HEK293T (cell line): Measurements from ENCODE around the gene IRF8.

Experiments
- BHLHE40 ChIP-seq: fragments of 450-650 bp; IDR thresholded peaks from 2 replicates; pipeline ENCODE4 v1.6.1; 2016; ENCODE audit warnings: mild to moderate bottlenecking, moderate library complexity, borderline replicate concordance
- CTBP1 ChIP-seq: fragments of 450-650 bp; IDR thresholded peaks from 2 replicates; pipeline ENCODE4 v1.6.1; 2016; ENCODE audit warnings: borderline replicate concordance
- FOXA1 ChIP-seq: fragments of 450-650 bp; IDR thresholded peaks from 2 replicates; pipeline ENCODE4 v1.6.1; 2016; ENCODE audit warnings: mild to moderate bottlenecking
- FOXK2 ChIP-seq: fragments of 450-650 bp; IDR thresholded peaks from 2 replicates; pipeline ENCODE4 v1.6.1; 2016; ENCODE audit warnings: mild to moderate bottlenecking
- L3MBTL2 ChIP-seq: fragments of 450-650 bp; conservative IDR thresholded peaks from 2 replicates; pipeline ENCODE4 v1.6.1; 2016; ENCODE audit warnings: mild to moderate bottlenecking
- LEF1 ChIP-seq: fragments of 450-650 bp; IDR thresholded peaks from 2 replicates; pipeline ENCODE4 v1.6.1; 2017; ENCODE audit warnings: mild to moderate bottlenecking, borderline replicate concordance
- NFRKB ChIP-seq: fragments of 450-650 bp; IDR thresholded peaks from 2 replicates; pipeline ENCODE4 v1.6.1; 2016; ENCODE audit warnings: mild to moderate bottlenecking, moderate library complexity
- SP1 ChIP-seq: fragments of 450-650 bp; IDR thresholded peaks from 2 replicates; pipeline ENCODE4 v1.6.1; 2017
- TARDBP ChIP-seq: fragments of 450-650 bp; IDR thresholded peaks from 2 replicates; pipeline ENCODE4 v1.6.1; 2016
- ZNF384 ChIP-seq: fragments of 450-650 bp; IDR thresholded peaks from 2 replicates; pipeline ENCODE4 v1.6.1; 2016
- TF ChIP-seq, protein P1 (sequence below): fragments of 450-650 bp; IDR thresholded peaks from 2 replicates; pipeline ENCODE4 v1.6.1; 2016

DNA sequence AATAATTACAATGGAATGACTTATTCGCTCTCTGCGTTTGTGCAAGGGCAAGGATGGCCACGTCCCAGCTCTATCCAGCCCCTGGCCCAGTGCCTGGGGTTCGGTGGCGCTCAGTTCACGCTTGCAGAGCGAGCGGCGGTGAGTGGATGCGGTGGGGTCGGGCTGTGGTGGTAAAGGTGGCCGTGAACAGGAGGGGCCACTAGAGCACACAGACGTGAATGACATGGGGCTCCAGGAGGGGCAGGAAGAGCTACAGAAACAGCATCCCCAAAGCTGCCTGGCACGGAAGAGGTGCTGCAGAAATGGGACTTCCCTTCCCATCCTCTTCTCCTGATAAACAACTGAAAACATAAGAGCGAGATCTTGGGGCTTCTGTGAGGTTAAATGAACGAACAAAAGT is 28.4 kb downstream of the IRF8 start:
- TF ChIP-seq TARDBP, result no peak
- TF ChIP-seq FOXA1, result no peak
- no peak for TF ChIP-seq NFRKB
- TF ChIP-seq L3MBTL2, result no peak
- no peak for TF ChIP-seq LEF1
- no peak for TF ChIP-seq ZNF384
- no peak for TF ChIP-seq CTBP1
- TF ChIP-seq FOXK2, result no peak
- TF ChIP-seq BHLHE40, result no peak
- TF ChIP-seq, protein P1, sequence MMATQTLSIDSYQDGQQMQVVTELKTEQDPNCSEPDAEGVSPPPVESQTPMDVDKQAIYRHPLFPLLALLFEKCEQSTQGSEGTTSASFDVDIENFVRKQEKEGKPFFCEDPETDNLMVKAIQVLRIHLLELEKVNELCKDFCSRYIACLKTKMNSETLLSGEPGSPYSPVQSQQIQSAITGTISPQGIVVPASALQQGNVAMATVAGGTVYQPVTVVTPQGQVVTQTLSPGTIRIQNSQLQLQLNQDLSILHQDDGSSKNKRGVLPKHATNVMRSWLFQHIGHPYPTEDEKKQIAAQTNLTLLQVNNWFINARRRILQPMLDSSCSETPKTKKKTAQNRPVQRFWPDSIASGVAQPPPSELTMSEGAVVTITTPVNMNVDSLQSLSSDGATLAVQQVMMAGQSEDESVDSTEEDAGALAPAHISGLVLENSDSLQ, result no peak
- TF ChIP-seq SP1, result no peak
